Activated T-cell treated with anti-CD3 and anti-CD28 coated beads for 1 hour (primary cell): ENCODE measurements around the gene AP1G1.
"Not testable (repeated sequence)": the region's sequence is repeated elsewhere in the genome, so short reads cannot be mapped to it uniquely, and the experiment has no call there.

ENCODE experiments used
- DNase-seq: peaks from one replicate; pipeline ENCODE4 v3.0.0-alpha.2; 2020; ENCODE audit warnings: low read depth

Gene AP1G1

GRCh38 chr16:71808593-71809459 is at the start of gene AP1G1:
AP1G1 (minus strand) TSS chr16:71808834; CDS start chr16:71789479, 19,355 bp downstream.
- peak; percentile 83 for DNase-seq

- DNase-seq, result no peak
Measured at GRCh38 chr16:71855937-71856662, 47.5 kb upstream of the AP1G1 start.

- DNase-seq, result no peak
Measured at GRCh38 chr16:71854369-71854948, 45.8 kb upstream of the AP1G1 start.

- no peak for DNase-seq
Measured at GRCh38 chr16:71853413-71853812, 44.8 kb upstream of the AP1G1 start.

- DNase-seq, result no peak
Measured at GRCh38 chr16:71852561-71852960, 43.9 kb upstream of the AP1G1 start.

GRCh38 chr16:71852158-71852557 is 43.5 kb upstream of the AP1G1 start:
- DNase-seq, result no peak

- no peak for DNase-seq
Measured at GRCh38 chr16:71851746-71852145, 43.1 kb upstream of the AP1G1 start.

GRCh38 chr16:71848622-71849021 is 40.0 kb upstream of the AP1G1 start:
- DNase-seq, result no peak

- DNase-seq, result no peak
Measured at GRCh38 chr16:71847096-71847495, 38.5 kb upstream of the AP1G1 start.

GRCh38 chr16:71846431-71846830 is 37.8 kb upstream of the AP1G1 start:
- DNase-seq, result peak; percentile 6

- DNase-seq, result peak; percentile 92
Measured at GRCh38 chr16:71845639-71846430, 37.2 kb upstream of the AP1G1 start, which contains the start of gene ATXN1L. ATXN1L (plus strand) TSS chr16:71845976; CDS start chr16:71849741, 3,765 bp downstream.

- DNase-seq, result no peak
Measured at GRCh38 chr16:71843572-71843971, 34.9 kb upstream of the AP1G1 start.

GRCh38 chr16:71840052-71840451 is 31.4 kb upstream of the AP1G1 start:
- no peak for DNase-seq

GRCh38 chr16:71837150-71837549 is 28.5 kb upstream of the AP1G1 start:
- no peak for DNase-seq

- DNase-seq, result no peak
Measured at GRCh38 chr16:71834291-71834690, 25.7 kb upstream of the AP1G1 start.

- DNase-seq, result not testable (repeated sequence)
Measured at GRCh38 chr16:71832112-71832511, 23.5 kb upstream of the AP1G1 start.

GRCh38 chr16:71831698-71832097 is 23.1 kb upstream of the AP1G1 start:
- not testable (repeated sequence) for DNase-seq

GRCh38 chr16:71830359-71830758 is 21.7 kb upstream of the AP1G1 start:
- DNase-seq, result no peak

- no peak for DNase-seq
Measured at GRCh38 chr16:71826533-71827017, 17.9 kb upstream of the AP1G1 start.

- not testable (repeated sequence) for DNase-seq
Measured at GRCh38 chr16:71817155-71817500, 8.5 kb upstream of the AP1G1 start.

GRCh38 chr16:71811261-71811803 is 2.7 kb upstream of the AP1G1 start:
- DNase-seq, result no peak

GRCh38 chr16:71810155-71810530 is 1.5 kb upstream of the AP1G1 start:
- not testable (repeated sequence) for DNase-seq
